Muscle of leg (tissue), 11 donors: ENCODE measurements around the gene ORAI3. TPM values are rescaled to one million over a fixed set of nuclear protein-coding genes. Genes with fewer than 3 reads are reported as not detected.

ENCODE experiments used
- DNase-seq: peaks from one replicate; pipeline ENCODE4 v3.0.0; 2013
- H3K27ac ChIP-seq: one replicate; pipeline ENCODE4 v1.5.1; 2013; ENCODE audit warnings: mild to moderate bottlenecking, low read length, control low read depth
- H3K27me3 ChIP-seq: one replicate; pipeline ENCODE4 v1.6.1; 2013; ENCODE audit warnings: low read length; ENCODE audit not compliant: control insufficient read depth, insufficient read depth
- H3K36me3 ChIP-seq: one replicate; pipeline ENCODE4 v1.6.1; 2013; ENCODE audit warnings: low read length; ENCODE audit not compliant: control insufficient read depth, insufficient read depth
- H3K4me1 ChIP-seq: one replicate; pipeline ENCODE4 v1.6.1; 2013; ENCODE audit warnings: low read length; ENCODE audit not compliant: control insufficient read depth, insufficient read depth
- H3K4me3 ChIP-seq: one replicate; pipeline ENCODE4 v1.5.1; 2013; ENCODE audit warnings: low read length, control low read depth
- H3K9me3 ChIP-seq: replicated peaks from 2 replicates; pipeline ENCODE4 v1.6.1; 2013; ENCODE audit warnings: low read depth, low read length; ENCODE audit not compliant: control insufficient read depth
- WGBS: methylation state at CpG from one replicate; pipeline ENCODE4 v1.1.5; 2013; ENCODE audit warnings: missing lambda C conversion rate; ENCODE audit not compliant: insufficient coverage; 5-methylcytosine and 5-hydroxymethylcytosine counted together
- polyA plus RNA-seq, 8 donors: library from polyadenylated mRNA; unstranded; fragments of 120-200 nt; gene quantifications; one replicate each; pipeline versions ENCODE4 v1.2.1 to v1.2.3, GENCODE V29; 2013; ENCODE audit warnings: inconsistent platforms in 1 of 8, low replicate concordance in 1 of 8; ENCODE audit not compliant: insufficient read length in 8 of 8, insufficient read depth in 1 of 8
- total RNA-seq: library from RNA; stranded (reverse); fragments of 120-200 nt; gene quantifications from one replicate; pipeline ENCODE4 v1.2.4, GENCODE V29; 2013

Gene ORAI3
- total and polyA plus RNA-seq, 9 donors, result 8.9 to 14.0 (median 11.1) TPM

DNA sequence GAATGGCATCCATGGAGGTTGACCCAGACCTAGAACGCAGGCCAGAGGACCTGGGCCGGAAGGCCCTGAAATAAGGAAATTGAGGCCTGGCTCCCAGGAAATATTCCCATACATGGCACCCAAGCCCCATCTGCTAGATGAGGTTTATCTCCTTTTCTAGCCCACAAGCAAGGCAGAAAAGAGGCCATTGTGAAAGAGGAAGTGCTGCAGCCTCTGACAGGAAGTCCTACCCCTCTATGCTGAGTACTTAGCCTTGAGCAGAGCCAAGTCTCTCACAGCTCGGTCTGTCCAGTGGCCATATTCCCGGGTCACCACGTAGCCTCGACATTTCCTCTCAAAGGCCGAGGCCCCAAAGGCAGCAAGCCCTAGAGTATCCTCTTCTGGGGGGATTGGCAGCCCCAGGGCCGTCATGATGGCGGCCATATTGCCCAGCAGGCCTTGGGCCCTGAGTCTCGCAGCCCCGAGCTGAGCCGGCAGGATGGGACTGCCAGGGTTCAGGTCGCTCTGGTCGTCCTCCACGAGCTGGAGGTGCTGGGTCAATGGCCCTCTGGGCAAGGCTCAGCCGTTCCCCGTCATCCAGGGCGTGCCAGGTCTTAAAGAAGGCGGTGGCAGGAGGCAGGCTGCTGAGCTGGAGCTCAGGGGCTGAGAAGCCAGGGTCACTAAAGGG is 44.6 kb upstream of the ORAI3 start:
- Histone ChIP-seq H3K9me3 (no peaks in the 10 kb centered on the region), H3K4me1 (peaks cover 31% of the 10 kb centered on the region), H3K36me3 (peaks cover 2% of the 10 kb centered on the region), H3K27ac (peak overlapping the region; percentile 90), H3K27me3 (no peaks in the 10 kb centered on the region), H3K4me3 (no peak overlapping the region)
- WGBS, result 86% methylated on average over 18 of the region's 19 CpGs
- no peak for DNase-seq

GRCh38 chr16:30907064-30907463 is 41.8 kb upstream of the ORAI3 start:
- Histone ChIP-seq H3K4me3 (no peak overlapping the region), H3K9me3 (no peaks in the 10 kb centered on the region), H3K4me1 (peaks cover 23% of the 10 kb centered on the region), H3K36me3 (no peaks in the 10 kb centered on the region), H3K27me3 (no peaks in the 10 kb centered on the region), H3K27ac (no peak overlapping the region)
- no peak for DNase-seq
- 90% methylated on average over 3 of the region's 4 CpGs for WGBS

- no peaks in the 10 kb centered on the region for H3K27me3 ChIP-seq
- H3K4me1 ChIP-seq, result peaks cover 3% of the 10 kb centered on the region
- H3K27ac ChIP-seq, result no peak overlapping the region
- H3K9me3 ChIP-seq, result no peaks in the 10 kb centered on the region
- H3K4me3 ChIP-seq, result no peak overlapping the region
- no peaks in the 10 kb centered on the region for H3K36me3 ChIP-seq
- DNase-seq, result no peak
- 74% methylated on average over 5 of the region's 18 CpGs for WGBS
These were observed 38.3 kb upstream of the ORAI3 start for GRCh38 chr16:30910427-30911029.

DNA sequence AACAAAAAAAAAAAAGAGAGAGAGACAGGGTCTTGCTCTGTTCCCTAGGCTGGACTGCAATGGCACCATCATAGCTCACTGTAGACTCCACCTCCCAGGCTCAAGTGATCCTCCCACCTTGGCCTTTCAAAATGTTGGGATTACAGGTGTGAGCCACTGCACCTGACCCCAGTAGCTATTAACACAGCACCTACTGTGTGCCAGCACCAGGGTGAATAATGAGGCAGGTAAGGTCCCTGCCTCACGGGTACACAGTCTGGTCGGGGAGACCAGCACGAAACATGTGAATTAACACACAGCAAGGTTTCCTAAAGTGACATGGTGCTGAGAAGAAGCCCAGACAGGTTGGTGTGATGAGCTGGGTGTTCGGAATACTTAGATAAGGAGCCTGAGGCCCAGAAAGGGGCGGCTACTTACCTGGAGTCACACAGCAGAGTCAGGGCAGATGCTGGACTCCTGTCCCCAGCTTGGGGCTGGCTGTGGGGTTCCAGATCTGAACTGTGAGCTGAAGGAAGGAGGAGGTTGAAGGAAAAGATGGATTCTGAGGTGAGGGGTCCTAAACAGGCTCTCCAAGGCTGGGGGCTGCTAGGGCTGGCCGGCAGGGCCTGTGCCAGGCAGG is 36.0 kb upstream of the ORAI3 start:
- H3K9me3 ChIP-seq, result no peaks in the 10 kb centered on the region
- H3K4me3 ChIP-seq, result no peak overlapping the region
- no peak for DNase-seq
- WGBS, result 89% methylated on average over 6 of the region's 6 CpGs
- H3K27me3 ChIP-seq, result no peaks in the 10 kb centered on the region
- H3K4me1 ChIP-seq, result no peaks in the 10 kb centered on the region
- no peaks in the 10 kb centered on the region for H3K36me3 ChIP-seq
- H3K27ac ChIP-seq, result no peak overlapping the region

- Histone ChIP-seq H3K27ac (no peak overlapping the region), H3K4me3 (no peak overlapping the region), H3K27me3 (no peaks in the 10 kb centered on the region), H3K4me1 (no peaks in the 10 kb centered on the region), H3K36me3 (no peaks in the 10 kb centered on the region), H3K9me3 (no peaks in the 10 kb centered on the region)
- no peak for DNase-seq
- 87% methylated on average over 3 of the region's 3 CpGs for WGBS
These were observed 34.0 kb upstream of the ORAI3 start for GRCh38 chr16:30914830-30915229.

GRCh38 chr16:30918614-30919013 is 30.3 kb upstream of the ORAI3 start:
- 38% methylated on average over 1 of the region's 1 CpG for WGBS
- no peak for DNase-seq
- H3K4me1 ChIP-seq, result peaks cover 9% of the 10 kb centered on the region

GRCh38 chr16:30920891-30921290 is 28.0 kb upstream of the ORAI3 start:
- WGBS, result no CpG with 5 or more reads among the region's 2 CpGs
- Histone ChIP-seq H3K4me1 (peaks cover 20% of the 10 kb centered on the region), H3K9me3 (no peaks in the 10 kb centered on the region), H3K36me3 (peaks cover under 1% of the 10 kb centered on the region), H3K27ac (no peak overlapping the region), H3K4me3 (no peak overlapping the region), H3K27me3 (no peaks in the 10 kb centered on the region)
- no peak for DNase-seq

More at GRCh38 chr16:30918614-30919013, 30.3 kb upstream of the ORAI3 start:
- Histone ChIP-seq H3K36me3 (no peaks in the 10 kb centered on the region), H3K27ac (no peak overlapping the region), H3K9me3 (no peaks in the 10 kb centered on the region), H3K27me3 (no peaks in the 10 kb centered on the region), H3K4me3 (no peak overlapping the region)

DNA sequence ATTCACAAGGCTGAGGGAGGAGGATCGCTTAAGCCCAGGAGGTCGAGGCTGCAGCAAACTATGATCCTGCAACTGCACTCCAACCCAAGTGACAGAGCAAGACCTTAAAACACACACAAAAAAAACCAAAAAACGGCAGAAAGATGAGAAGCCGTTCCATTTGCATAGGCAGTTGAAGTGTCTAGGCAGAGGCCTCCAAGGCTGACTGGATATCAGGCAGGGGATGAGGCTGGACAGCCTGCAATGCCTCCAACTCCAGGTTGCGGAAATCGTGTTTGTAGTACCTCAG is 27.5 kb upstream of the ORAI3 start:
- Histone ChIP-seq H3K27me3 (no peaks in the 10 kb centered on the region), H3K4me1 (peaks cover 20% of the 10 kb centered on the region), H3K4me3 (peak overlapping the region; percentile 71), H3K9me3 (no peaks in the 10 kb centered on the region), H3K36me3 (peaks cover 5% of the 10 kb centered on the region), H3K27ac (no peak overlapping the region)
- 8% methylated on average over 2 of the region's 6 CpGs for WGBS
- no peak for DNase-seq

DNA sequence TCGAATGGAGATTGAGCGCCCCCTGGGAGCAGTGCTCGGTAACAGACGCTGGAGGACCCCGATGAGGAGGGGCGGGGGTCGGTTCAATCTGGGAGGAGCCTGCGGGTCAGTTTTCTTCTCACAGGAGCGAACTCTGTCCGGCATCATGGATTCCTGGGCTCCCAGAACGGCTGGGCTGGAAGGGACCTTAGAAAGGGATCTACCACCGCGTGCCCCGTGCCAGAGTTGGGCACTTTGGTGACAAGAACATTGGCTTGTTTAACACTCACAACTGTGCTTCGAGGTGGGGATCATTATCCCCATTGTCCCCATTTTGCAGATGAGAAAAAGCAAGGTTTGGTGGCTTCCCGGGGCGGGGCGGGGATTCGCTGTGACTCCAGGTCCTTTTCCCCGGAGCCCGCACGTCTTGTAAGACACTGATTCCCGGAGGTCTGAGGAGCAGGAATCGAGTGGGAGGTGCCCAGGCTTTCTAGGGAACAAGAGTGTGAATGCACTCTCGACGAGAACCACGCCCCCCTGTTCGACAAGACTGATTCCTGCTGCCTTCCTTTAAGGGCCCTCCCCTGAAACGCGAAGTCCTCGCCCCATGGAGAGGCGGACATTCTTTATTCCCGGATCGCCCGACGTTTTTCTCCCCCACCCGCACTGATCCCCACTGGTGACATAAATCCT is 27.0 kb upstream of the ORAI3 start:
- H3K9me3 ChIP-seq, result no peaks in the 10 kb centered on the region
- H3K27me3 ChIP-seq, result no peaks in the 10 kb centered on the region
- peak overlapping the region; percentile 71 for H3K4me3 ChIP-seq
- H3K27ac ChIP-seq, result peak overlapping the region; percentile 100
- WGBS, result 0% methylated on average over 30 of the region's 37 CpGs
- DNase-seq, result peak; percentile 98
- H3K36me3 ChIP-seq, result peaks cover 10% of the 10 kb centered on the region
- peaks cover 20% of the 10 kb centered on the region for H3K4me1 ChIP-seq

DNA sequence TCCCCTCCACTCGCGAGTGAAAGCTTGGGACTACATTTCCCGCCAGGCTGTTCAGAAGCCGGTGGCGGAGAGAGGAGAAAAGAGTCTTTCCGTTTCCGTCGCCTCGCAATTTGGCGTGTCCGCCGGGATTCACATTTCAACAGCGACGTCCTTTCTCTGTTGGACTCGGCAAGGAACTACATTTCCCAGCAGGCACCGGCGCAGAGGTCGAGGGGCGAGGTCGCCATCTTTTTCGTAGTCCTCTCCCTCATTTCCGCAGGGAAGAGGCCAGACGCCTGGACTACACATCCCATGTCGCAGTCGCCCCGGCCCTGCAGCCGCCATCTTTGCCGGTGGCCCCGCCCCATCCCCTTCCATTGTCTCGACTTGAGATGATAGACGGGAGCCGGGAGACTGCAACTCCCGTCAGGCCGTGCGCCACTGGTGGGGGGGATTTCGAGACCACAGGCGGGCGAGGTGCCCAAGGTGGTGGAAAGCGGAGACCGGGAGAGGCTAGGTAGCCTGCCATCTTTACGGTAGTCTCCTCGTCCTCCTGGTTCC is 26.4 kb upstream of the ORAI3 start:
- WGBS, result 0% methylated on average over 29 of the region's 42 CpGs
- Histone ChIP-seq H3K36me3 (peaks cover 16% of the 10 kb centered on the region), H3K4me3 (peak overlapping the region; percentile 95), H3K9me3 (no peaks in the 10 kb centered on the region), H3K27me3 (no peaks in the 10 kb centered on the region), H3K27ac (peak overlapping the region; percentile 100), H3K4me1 (peaks cover 20% of the 10 kb centered on the region)
- peak; percentile 100 for DNase-seq
